ENCODE data around the gene ERAL1. TPM values are rescaled to one million over a fixed set of nuclear protein-coding genes. Genes with fewer than 3 reads are reported as not detected.
A peak's percentile ranks its signal among the peaks of the same experiment; 100 is the strongest.

ERAL1 gene
- total RNA-seq = 10 to 100 TPM; 26.4 to 52.8 (median 36.2) TPM

DNA sequence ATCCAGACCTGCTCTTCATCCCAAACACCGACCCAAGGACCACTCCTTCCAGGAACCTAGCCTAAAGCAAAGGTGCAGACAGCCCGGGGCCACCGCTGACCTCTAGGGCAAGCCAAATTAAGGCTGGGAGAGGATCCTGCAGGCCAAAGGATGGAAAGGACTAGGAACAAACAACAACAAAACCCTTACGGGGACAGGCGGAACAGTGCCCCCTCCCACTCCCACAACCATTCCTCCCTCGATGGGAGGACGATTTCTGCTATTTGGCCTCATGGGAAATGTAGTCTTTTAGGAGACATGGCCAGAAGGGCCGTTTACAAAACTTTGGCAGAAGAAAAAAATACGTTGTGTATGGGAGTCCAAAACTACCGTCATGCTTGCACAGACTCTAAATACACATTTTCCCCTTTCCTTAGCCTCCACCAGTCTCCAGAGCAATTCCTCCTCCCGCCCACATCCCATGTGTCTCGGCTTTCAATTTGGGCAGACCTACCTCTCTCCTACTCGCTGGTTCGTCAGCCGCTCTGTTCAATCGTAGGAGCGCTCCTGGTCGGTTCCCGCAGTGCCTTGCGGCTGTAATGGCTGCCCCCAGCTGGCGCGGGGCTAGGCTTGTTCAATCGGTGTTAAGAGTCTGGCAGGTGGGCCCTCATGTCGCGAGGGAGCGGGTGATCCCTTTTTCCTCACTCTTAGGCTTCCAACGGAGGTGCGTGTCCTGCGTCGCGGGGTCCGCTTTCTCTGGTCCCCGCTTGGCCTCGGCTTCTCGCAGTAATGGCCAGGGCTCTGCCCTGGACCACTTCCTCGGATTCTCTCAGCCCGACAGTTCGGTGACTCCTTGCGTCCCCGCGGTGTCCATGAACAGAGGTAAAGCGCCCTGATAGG, at the start of gene ERAL1:
Gene ERAL1, plus strand, starts transcription at position 560 of the 879 bp plus-strand sequence. Its CDS starts 19 bp downstream, at position 579.
- Histone ChIP-seq H3K9me3 (no peaks in the 10 kb centered on the region), H3K4me1 (peaks cover 0 to 17% (median 8%) of the 10 kb centered on the region in 4 donors), H3K36me3 (peaks cover 0 to 37% (median 10%) of the 10 kb centered on the region in 3 donors), H3K4me3 (peak within 1 kb of the TSS; percentile 61 to 74 (median 66)), H3K27me3 (no peaks in the 10 kb centered on the region), H3K27ac (peak within 1 kb of the TSS; percentile 51 to 87 (median 76))
- DNase-seq (ENCODE audit: low spot score in 2 of 2) = peak; percentile 59 to 79
- TF ChIP-seq, protein P1, sequence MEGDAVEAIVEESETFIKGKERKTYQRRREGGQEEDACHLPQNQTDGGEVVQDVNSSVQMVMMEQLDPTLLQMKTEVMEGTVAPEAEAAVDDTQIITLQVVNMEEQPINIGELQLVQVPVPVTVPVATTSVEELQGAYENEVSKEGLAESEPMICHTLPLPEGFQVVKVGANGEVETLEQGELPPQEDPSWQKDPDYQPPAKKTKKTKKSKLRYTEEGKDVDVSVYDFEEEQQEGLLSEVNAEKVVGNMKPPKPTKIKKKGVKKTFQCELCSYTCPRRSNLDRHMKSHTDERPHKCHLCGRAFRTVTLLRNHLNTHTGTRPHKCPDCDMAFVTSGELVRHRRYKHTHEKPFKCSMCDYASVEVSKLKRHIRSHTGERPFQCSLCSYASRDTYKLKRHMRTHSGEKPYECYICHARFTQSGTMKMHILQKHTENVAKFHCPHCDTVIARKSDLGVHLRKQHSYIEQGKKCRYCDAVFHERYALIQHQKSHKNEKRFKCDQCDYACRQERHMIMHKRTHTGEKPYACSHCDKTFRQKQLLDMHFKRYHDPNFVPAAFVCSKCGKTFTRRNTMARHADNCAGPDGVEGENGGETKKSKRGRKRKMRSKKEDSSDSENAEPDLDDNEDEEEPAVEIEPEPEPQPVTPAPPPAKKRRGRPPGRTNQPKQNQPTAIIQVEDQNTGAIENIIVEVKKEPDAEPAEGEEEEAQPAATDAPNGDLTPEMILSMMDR (IDR thresholded peaks at IDR 0.05) = no peak
- TF ChIP-seq POLR2A (IDR thresholded peaks at IDR 0.05) = peak in 1 of 2 donors; percentile 48
- TF ChIP-seq EP300 (IDR thresholded peaks at IDR 0.05) = peak in 1 of 2 donors; percentile 87
- WGBS, 2 donors = 2% methylated on average over 41 to 42 of the region's 42 CpGs

DNA sequence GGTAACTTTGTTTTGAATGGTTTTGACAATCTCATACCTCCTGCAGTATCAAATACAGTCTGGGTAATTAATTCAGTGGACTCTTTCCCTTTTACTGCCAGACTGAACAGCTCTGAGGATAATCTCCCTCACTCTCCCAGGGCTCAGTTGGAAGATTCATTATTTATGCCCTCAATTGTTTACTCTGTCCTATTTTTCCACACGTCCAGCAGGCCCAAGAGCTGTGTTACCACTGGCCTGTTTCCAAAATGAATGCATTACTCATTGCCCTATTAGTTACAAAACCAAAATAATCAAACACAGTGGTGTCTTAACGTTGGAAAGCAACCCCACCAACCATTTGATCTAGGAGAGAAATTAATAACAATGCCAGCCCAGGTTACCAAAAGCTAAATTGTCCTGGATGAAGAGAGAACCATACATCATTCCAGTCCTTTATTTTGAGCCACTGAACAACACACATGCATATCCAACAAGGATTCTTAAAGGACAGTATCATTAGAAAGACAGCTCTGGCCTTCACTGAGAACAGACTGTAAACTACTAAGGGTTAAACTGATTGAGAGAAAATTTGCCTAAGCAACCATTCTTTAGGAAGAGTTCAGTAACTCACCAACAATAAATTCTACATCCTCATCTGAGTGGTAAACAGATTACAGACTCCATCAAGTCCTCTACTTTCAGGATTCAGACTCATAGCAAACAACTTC, 46.7 kb upstream of the ERAL1 start:
- no peak overlapping the region for H3K4me3 ChIP-seq
- 4 to 5% methylated on average over 2 of the region's 2 CpGs for WGBS, 2 donors
- peak overlapping the region; percentile 23 to 90 (median 70) for H3K27ac ChIP-seq
- peaks cover 0 to 8% (median 0%) of the 10 kb centered on the region in 3 donors for H3K36me3 ChIP-seq
- no peak for TF ChIP-seq EP300 (IDR thresholded peaks at IDR 0.05)
- TF ChIP-seq, protein P1 (IDR thresholded peaks at IDR 0.05) = no peak
- TF ChIP-seq POLR2A (IDR thresholded peaks at IDR 0.05) = no peak
- peaks cover 0 to 55% (median 26%) of the 10 kb centered on the region in 4 donors for H3K4me1 ChIP-seq
- DNase-seq (ENCODE audit: low spot score in 2 of 2) = peak in 1 of 2 donors; percentile 7
- no peaks in the 10 kb centered on the region for H3K9me3 ChIP-seq
- H3K27me3 ChIP-seq = no peaks in the 10 kb centered on the region

DNA sequence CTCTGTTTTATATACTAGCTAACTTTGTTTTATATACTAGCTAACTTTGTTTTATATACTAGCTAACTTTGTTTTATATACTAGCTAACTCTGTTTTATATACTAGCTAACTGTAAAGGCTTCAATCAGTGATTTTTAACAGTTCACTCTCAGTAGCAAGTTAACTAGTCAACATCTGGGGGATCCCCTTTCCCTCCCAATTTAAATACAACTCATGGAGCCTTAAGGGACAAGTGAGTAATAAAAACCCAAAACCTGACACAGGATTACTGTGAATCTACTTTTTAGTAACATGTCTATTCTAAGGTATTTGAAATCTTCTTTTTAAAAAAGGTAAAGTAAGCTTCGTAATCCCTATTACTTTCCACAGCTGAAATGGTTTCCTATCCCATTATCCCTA, 44.4 kb upstream of the ERAL1 start:
- peak overlapping the region in 2 of 4 donors; percentile 4 to 90 for H3K27ac ChIP-seq
- H3K9me3 ChIP-seq = no peaks in the 10 kb centered on the region
- peaks cover 0 to 58% (median 26%) of the 10 kb centered on the region in 4 donors for H3K4me1 ChIP-seq
- H3K27me3 ChIP-seq = no peaks in the 10 kb centered on the region
- no peaks in the 10 kb centered on the region for H3K36me3 ChIP-seq
- 93 to 98% methylated on average over 1 of the region's 1 CpG for WGBS, 2 donors
- no peak overlapping the region for H3K4me3 ChIP-seq
- TF ChIP-seq POLR2A (IDR thresholded peaks at IDR 0.05) (no peak), EP300 (IDR thresholded peaks at IDR 0.05) (no peak)
- TF ChIP-seq, protein P1 (IDR thresholded peaks at IDR 0.05) = no peak
- no peak for DNase-seq (ENCODE audit: low spot score in 2 of 2)

DNA sequence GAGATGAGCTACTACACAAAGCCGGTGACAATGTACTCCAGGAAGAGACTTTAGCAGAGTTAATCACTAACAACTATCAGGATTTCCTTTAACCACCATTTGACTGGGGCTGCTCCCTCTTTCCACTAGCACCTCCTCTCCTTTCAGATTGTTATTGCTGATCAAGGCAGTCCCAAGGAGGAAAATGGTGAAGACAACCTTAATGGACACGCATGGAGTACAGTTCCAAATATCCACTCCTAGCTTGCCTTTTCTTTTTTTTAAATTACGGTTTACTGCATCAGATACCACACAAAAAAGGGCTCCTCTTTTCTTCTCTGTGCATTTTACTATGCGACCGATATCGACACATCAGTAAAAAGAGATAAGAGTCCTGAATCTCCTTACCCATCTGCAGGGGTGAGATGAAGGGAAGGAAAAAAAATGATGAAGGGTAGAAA, 43.1 kb upstream of the ERAL1 start:
- DNase-seq (ENCODE audit: low spot score in 2 of 2) = no peak
- peak overlapping the region; percentile 80 to 95 (median 88) for H3K27ac ChIP-seq
- H3K27me3 ChIP-seq = no peaks in the 10 kb centered on the region
- TF ChIP-seq, protein P1 (IDR thresholded peaks at IDR 0.05) = no peak
- no peak for TF ChIP-seq EP300 (IDR thresholded peaks at IDR 0.05)
- no peak for TF ChIP-seq POLR2A (IDR thresholded peaks at IDR 0.05)
- H3K4me1 ChIP-seq = peaks cover 0 to 59% (median 26%) of the 10 kb centered on the region in 4 donors
- H3K9me3 ChIP-seq = no peaks in the 10 kb centered on the region
- WGBS, 2 donors = 5 to 7% methylated on average over 6 of the region's 6 CpGs
- no peaks in the 10 kb centered on the region for H3K36me3 ChIP-seq
- H3K4me3 ChIP-seq = peak overlapping the region; percentile 52 to 92 (median 82)

Measured in tibial nerve (tissue), 4 donors.